ENCODE results near the gene BHLHE23. TPM values are rescaled to one million over a fixed set of nuclear protein-coding genes. Genes with fewer than 3 reads are reported as not detected.

BHLHE23 gene
- total and polyA plus RNA-seq, 2 donors (not counting 1 experiment from before 2014, with no cell fraction given) = not detected

DNA sequence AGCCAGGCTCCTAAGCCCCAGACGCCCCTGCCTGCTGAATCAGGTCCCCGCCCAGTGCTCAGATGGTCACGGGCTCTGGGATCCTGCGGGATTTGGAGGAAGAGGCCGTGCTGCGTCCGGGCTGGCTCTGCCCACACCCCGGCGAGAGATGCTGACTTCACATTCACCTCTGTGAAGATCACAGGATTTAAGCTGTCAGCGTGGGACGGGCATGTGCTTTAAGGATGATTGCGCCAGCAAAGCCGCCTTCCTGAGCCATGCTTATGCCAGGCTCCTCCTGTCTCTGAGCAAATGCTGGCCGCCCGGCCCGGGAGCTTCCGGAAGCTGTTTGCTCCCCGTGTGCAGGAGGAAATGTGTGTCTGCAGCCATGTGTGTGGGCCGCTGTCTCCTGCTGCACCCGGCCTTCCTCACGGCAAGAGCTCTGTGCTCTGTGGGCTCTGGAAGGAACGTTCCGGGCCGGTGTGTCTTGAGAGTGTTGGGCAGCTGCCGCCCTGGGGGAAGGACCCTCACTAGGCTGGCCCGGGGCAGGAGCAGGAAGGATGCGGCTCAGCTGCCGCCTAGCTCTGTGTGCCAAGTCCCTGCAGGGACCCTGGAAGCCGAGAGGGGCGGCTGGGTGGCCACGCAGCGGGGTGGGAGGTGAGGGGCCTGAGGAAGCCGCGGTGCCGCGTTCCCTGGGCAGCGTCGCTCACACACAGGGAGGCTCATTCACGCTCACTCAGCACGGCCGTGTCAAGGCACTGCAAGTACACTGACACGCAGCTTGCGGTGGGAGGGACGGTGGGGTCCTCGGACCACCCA is 19.0 kb upstream of the BHLHE23 start:
- peak in 1 of 2 donors; percentile 11 for DNase-seq (ENCODE audit: low read depth in 2 of 2)
- Histone ChIP-seq H3K27me3 (ENCODE audit: control insufficient read depth, insufficient read depth, low read length) (peaks cover 32% of the 10 kb centered on the region), H3K9me3 (ENCODE audit: control insufficient read depth, insufficient read depth, low read depth, low read length) (no peaks in the 10 kb centered on the region), H2AFZ (ENCODE audit: low read length) (peak overlapping the region; percentile 24), H4K20me1 (ENCODE audit: control insufficient read depth, extremely low read depth, insufficient read depth, low read length) (no peaks in the 10 kb centered on the region), H3K36me3 (ENCODE audit: control insufficient read depth, insufficient read depth, low read length) (no peaks in the 10 kb centered on the region), H3K27ac (ENCODE audit: insufficient read depth, low read length) (no peak overlapping the region), H3K4me1 (ENCODE audit: control insufficient read depth, extremely low read depth, insufficient read depth, low read length) (no peaks in the 10 kb centered on the region), H3K9ac (ENCODE audit: insufficient read depth, low read length) (no peak overlapping the region), H3K4me3 (replicated peaks in 1 of 4; ENCODE audit: control extremely low read depth in 1 of 4, insufficient read depth in 1 of 4, low read depth in 3 of 4, low read length in 4 of 4) (no peak overlapping the region), H3K79me2 (ENCODE audit: control insufficient read depth, insufficient read depth, low read length) (no peaks in the 10 kb centered on the region), H3K4me2 (ENCODE audit: extremely low read depth, insufficient read depth, low read length) (no peak overlapping the region)
- TF ChIP-seq, protein P1, sequence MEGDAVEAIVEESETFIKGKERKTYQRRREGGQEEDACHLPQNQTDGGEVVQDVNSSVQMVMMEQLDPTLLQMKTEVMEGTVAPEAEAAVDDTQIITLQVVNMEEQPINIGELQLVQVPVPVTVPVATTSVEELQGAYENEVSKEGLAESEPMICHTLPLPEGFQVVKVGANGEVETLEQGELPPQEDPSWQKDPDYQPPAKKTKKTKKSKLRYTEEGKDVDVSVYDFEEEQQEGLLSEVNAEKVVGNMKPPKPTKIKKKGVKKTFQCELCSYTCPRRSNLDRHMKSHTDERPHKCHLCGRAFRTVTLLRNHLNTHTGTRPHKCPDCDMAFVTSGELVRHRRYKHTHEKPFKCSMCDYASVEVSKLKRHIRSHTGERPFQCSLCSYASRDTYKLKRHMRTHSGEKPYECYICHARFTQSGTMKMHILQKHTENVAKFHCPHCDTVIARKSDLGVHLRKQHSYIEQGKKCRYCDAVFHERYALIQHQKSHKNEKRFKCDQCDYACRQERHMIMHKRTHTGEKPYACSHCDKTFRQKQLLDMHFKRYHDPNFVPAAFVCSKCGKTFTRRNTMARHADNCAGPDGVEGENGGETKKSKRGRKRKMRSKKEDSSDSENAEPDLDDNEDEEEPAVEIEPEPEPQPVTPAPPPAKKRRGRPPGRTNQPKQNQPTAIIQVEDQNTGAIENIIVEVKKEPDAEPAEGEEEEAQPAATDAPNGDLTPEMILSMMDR (conservative IDR thresholded peaks at IDR 0.05 in 1 of 2, IDR thresholded peaks at IDR 0.05 in 1 of 2; ENCODE audit: low read depth in 1 of 2, low read length in 2 of 2) = no peak
- peak; percentile 37 for TF ChIP-seq EZH2 (IDR thresholded peaks at IDR 0.05; ENCODE audit: low read length, missing control alignments)

DNA sequence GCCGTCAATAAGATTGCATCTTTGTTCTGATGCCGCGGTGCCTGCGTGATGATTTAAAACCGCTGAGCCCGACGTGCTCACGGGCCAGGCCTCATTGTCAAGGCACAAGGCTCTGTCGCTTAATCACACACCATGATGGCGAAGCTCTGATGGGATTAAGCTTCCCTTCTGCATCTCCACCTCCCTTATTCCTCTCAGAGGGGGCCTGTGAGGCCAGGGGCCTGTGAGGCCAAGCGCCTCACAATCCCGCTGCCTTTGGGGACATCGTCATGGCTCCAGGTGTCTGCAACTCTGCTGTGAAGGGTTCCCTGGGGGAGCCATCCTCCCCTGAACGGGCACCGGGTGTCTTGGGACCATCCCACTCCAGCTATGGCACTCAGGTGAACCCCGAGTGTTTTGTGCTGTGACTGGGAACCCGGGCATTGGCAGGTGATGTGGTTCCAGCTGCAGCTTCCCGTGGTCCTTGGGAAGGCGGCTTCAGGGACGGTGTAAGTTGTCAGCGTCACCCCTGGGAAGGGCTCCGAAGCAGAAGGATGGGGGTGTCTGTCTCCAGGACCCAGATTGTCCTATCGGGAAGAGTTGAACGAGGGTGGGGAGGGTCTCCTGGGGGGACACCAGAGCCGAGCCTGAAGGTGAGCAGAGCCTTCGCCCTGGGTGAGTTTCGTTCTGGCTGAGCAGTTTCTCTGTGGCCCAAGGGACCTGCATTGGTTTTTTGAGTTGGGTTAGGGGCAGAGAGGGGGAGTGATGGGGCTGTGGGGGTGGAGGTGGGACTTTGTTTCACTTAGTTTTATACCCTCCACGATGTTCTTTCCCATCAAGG is 18.0 kb upstream of the BHLHE23 start:
- Histone ChIP-seq H3K9ac (ENCODE audit: insufficient read depth, low read length) (no peak overlapping the region), H4K20me1 (ENCODE audit: control insufficient read depth, extremely low read depth, insufficient read depth, low read length) (no peaks in the 10 kb centered on the region), H3K79me2 (ENCODE audit: control insufficient read depth, insufficient read depth, low read length) (no peaks in the 10 kb centered on the region), H3K36me3 (ENCODE audit: control insufficient read depth, insufficient read depth, low read length) (no peaks in the 10 kb centered on the region), H3K27ac (ENCODE audit: insufficient read depth, low read length) (no peak overlapping the region), H2AFZ (ENCODE audit: low read length) (no peak overlapping the region), H3K4me1 (ENCODE audit: control insufficient read depth, extremely low read depth, insufficient read depth, low read length) (no peaks in the 10 kb centered on the region), H3K9me3 (ENCODE audit: control insufficient read depth, insufficient read depth, low read depth, low read length) (no peaks in the 10 kb centered on the region), H3K4me2 (ENCODE audit: extremely low read depth, insufficient read depth, low read length) (no peak overlapping the region), H3K4me3 (replicated peaks in 1 of 4; ENCODE audit: control extremely low read depth in 1 of 4, insufficient read depth in 1 of 4, low read depth in 3 of 4, low read length in 4 of 4) (no peak overlapping the region), H3K27me3 (ENCODE audit: control insufficient read depth, insufficient read depth, low read length) (peaks cover 32% of the 10 kb centered on the region)
- DNase-seq (ENCODE audit: low read depth in 2 of 2) = no peak
- TF ChIP-seq, protein P1 (conservative IDR thresholded peaks at IDR 0.05 in 1 of 2, IDR thresholded peaks at IDR 0.05 in 1 of 2; ENCODE audit: low read depth in 1 of 2, low read length in 2 of 2) = no peak
- TF ChIP-seq EZH2 (IDR thresholded peaks at IDR 0.05; ENCODE audit: low read length, missing control alignments) = no peak

DNA sequence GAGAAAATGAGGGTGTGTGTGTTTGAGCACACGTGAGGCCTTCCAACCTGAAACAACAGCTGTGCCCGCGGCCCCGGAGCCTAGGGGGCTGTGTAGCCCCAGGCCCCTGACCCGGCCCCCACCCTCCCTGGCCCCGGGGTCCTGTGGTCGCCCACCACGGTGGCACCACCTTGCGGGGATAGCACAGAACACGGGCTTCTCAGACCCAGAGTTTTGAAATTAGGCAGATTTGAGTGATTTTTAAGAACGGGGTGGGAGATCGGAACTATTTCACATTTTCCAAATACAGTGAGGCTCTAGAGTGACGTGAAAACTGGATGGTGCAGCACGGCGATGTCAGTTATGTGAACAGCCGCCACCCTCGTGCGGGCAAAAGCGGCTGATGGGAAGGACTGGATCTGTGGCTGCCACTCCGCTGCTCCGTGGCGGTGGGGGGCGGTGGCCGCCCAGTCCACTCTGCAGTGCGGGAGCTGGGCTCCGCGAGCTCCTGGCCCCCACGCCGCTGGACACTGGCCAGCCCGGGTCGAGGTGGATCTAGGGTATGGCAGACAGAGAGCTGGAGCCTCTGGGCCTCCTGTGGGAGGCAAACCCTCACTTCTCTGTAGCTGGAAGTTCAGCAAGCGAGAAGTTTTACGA is 17.3 kb upstream of the BHLHE23 start:
- TF ChIP-seq, protein P1 (conservative IDR thresholded peaks at IDR 0.05 in 1 of 2, IDR thresholded peaks at IDR 0.05 in 1 of 2; ENCODE audit: low read depth in 1 of 2, low read length in 2 of 2) = no peak
- no peak for TF ChIP-seq EZH2 (IDR thresholded peaks at IDR 0.05; ENCODE audit: low read length, missing control alignments)
- H3K27ac ChIP-seq (ENCODE audit: insufficient read depth, low read length) = no peak overlapping the region
- no peak overlapping the region for H3K4me3 ChIP-seq (replicated peaks in 1 of 4; ENCODE audit: control extremely low read depth in 1 of 4, insufficient read depth in 1 of 4, low read depth in 3 of 4, low read length in 4 of 4)
- H3K27me3 ChIP-seq (ENCODE audit: control insufficient read depth, insufficient read depth, low read length) = peaks cover 32% of the 10 kb centered on the region
- no peaks in the 10 kb centered on the region for H3K4me1 ChIP-seq (ENCODE audit: control insufficient read depth, extremely low read depth, insufficient read depth, low read length)
- H3K36me3 ChIP-seq (ENCODE audit: control insufficient read depth, insufficient read depth, low read length) = no peaks in the 10 kb centered on the region
- no peak overlapping the region for H3K9ac ChIP-seq (ENCODE audit: insufficient read depth, low read length)
- H3K79me2 ChIP-seq (ENCODE audit: control insufficient read depth, insufficient read depth, low read length) = no peaks in the 10 kb centered on the region
- DNase-seq (ENCODE audit: low read depth in 2 of 2) = no peak
- H2AFZ ChIP-seq (ENCODE audit: low read length) = no peak overlapping the region
- no peak overlapping the region for H3K4me2 ChIP-seq (ENCODE audit: extremely low read depth, insufficient read depth, low read length)
- H3K9me3 ChIP-seq (ENCODE audit: control insufficient read depth, insufficient read depth, low read depth, low read length) = no peaks in the 10 kb centered on the region
- no peaks in the 10 kb centered on the region for H4K20me1 ChIP-seq (ENCODE audit: control insufficient read depth, extremely low read depth, insufficient read depth, low read length)
